HFF-Myc (cell line): ENCODE measurements around the gene CFAP46.

Source experiments
- DNase-seq: peaks from one replicate; pipeline ENCODE4 v3.0.0-alpha.2; 2011; ENCODE audit warnings: low read depth; ENCODE audit errors: extremely low read depth
- H3K4me3 ChIP-seq: replicated peaks from 2 replicates; pipeline ENCODE4 v1.5.1; 2011; ENCODE audit warnings: low read depth, mild to moderate bottlenecking, control low read depth, low read length
- CTCF ChIP-seq: IDR thresholded peaks from 2 replicates; pipeline ENCODE4 v1.5.1; 2012; ENCODE audit warnings: mild to moderate bottlenecking, low read depth, low read length, control low read depth; ENCODE audit errors: missing control alignments

CFAP46 gene

GRCh38 chr10:132789659-132790148, 152.7 kb downstream of the CFAP46 start:
- TF ChIP-seq CTCF: no peak
- DNase-seq: no peak
- H3K4me3 ChIP-seq: no peak overlapping the region

GRCh38 chr10:132788831-132789219, 153.5 kb downstream of the CFAP46 start:
- DNase-seq: no peak
- H3K4me3 ChIP-seq: no peak overlapping the region
- TF ChIP-seq CTCF: no peak

- TF ChIP-seq CTCF: peak; percentile 22
- no peak overlapping the region for H3K4me3 ChIP-seq
- DNase-seq: no peak
These were observed 154.1 kb downstream of the CFAP46 start for GRCh38 chr10:132788180-132788830.

GRCh38 chr10:132787495-132788179, 154.7 kb downstream of the CFAP46 start:
- TF ChIP-seq CTCF: no peak
- DNase-seq: no peak
- H3K4me3 ChIP-seq: no peak overlapping the region

- DNase-seq: no peak
- TF ChIP-seq CTCF: no peak
- no peak overlapping the region for H3K4me3 ChIP-seq
These were observed 155.4 kb downstream of the CFAP46 start for GRCh38 chr10:132786884-132787494.

GRCh38 chr10:132786476-132786883, 155.9 kb downstream of the CFAP46 start:
- no peak overlapping the region for H3K4me3 ChIP-seq
- no peak for DNase-seq
- TF ChIP-seq CTCF: no peak
